Fibroblast of lung (primary cell): ENCODE results near the gene PACSIN1.

Source experiments
- CTCF ChIP-seq, 2 donors: IDR thresholded peaks in 1 of 2; conservative IDR thresholded peaks in 1 of 2; 1 replicate in 1 of 2; 2 replicates in 1 of 2; pipeline ENCODE4 v1.5.1; 2011 to 2012; ENCODE audit warnings: low read length in 2 of 2, control low read depth in 1 of 2, inconsistent platforms in 1 of 2, low read depth in 1 of 2, mild to moderate bottlenecking in 1 of 2
- EZH2 ChIP-seq: IDR thresholded peaks from 2 replicates; pipeline ENCODE4 v1.5.1; 2012; ENCODE audit warnings: low read length, control low read depth, mild to moderate bottlenecking; ENCODE audit errors: missing control alignments

- no peak for TF ChIP-seq CTCF (conservative IDR thresholded peaks at IDR 0.05 in 1 of 2, IDR thresholded peaks at IDR 0.05 in 1 of 2; ENCODE audit: low read depth in 1 of 2, low read length in 2 of 2)
- TF ChIP-seq EZH2 = no peak
Observed at GRCh38 chr6:34445313-34445860, 20.5 kb upstream of the PACSIN1 start.
